Left renal cortex interstitium (tissue), 4 donors: ENCODE measurements around the gene ITGB3. TPM values are rescaled to one million over a fixed set of nuclear protein-coding genes. Genes with fewer than 3 reads are reported as not detected.
"Not testable (repeated sequence)": the region's sequence is repeated elsewhere in the genome, so short reads cannot be mapped to it uniquely, and the experiment has no call there.

Experiments used
- DNase-seq, 4 donors: peaks; one replicate each; pipeline ENCODE4 v3.0.0-alpha.2; 2013; ENCODE audit warnings: low read depth in 4 of 4, low spot score in 2 of 4, missing footprints in 1 of 4
- polyA plus RNA-seq, 4 donors: library from polyadenylated mRNA; unstranded; fragments of 120-200 nt; gene quantifications; one replicate each; pipeline ENCODE4 v1.2.1, GENCODE V29; 2013; ENCODE audit not compliant: insufficient read length in 4 of 4

The ITGB3 gene
- polyA plus RNA-seq, 4 donors, result 16.2 to 23.1 (median 17.7) TPM

GRCh38 chr17:47222047-47222446, 31.6 kb upstream of the ITGB3 start:
- DNase-seq, result no peak

DNA sequence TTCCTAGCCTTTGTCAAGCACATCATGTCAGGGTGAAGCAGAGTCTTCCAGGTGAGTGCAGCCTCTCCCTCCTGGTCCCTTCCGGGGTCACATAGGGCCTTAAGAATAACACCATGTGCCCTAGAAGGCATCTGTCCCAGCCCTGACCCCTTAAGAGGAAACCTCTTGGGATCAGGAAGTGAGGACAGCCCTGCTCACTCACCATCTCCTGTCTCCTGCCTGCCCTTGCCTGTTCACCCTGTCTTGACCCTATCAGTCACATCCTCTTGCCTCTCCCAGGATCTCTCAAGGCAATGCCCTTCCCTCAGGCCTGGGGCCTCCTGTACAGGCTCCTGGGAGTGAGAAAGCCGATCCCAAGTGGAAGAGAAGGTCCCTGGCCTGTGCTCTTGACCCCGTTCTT, 30.6 kb upstream of the ITGB3 start:
- no peak for DNase-seq

DNA sequence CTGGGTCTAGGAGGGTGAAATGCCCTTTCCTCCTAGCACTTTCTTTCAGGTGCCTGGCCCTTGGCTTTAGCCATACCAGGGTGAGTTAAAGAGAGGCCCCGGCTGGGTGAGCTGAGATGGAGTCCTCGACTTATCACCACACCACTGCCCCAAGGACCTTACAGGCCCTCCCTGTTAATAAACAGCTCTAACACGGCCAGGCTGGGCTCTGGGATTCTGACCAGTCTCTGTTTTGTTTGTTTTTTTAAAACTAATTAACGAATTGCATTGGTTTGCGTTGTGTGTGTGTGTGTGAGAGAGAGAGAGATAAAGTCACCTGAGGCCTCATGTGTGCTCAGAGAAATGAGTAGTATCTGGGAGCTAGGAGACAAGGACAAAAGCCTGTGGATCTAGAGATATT, 30.2 kb upstream of the ITGB3 start:
- DNase-seq, result no peak

DNA sequence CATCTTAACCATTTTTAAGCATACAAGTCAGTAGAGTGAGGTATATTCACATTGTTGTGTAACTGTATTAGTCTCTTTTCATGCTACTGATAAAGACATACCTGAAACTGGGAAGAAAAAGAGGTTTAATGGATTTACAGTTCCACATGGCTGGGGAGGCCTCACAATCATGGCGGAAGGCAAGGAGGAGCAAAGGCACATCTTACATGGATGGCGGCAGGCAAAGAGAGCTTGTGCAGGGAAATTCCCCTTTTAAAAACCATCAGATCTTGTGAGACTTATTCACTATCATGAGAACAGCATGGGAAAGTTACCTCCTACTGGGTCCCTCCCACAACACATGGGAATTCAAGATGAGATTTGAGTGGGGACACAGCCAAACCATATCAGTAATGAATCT, 29.6 kb upstream of the ITGB3 start:
- DNase-seq, result not testable (repeated sequence)

DNA sequence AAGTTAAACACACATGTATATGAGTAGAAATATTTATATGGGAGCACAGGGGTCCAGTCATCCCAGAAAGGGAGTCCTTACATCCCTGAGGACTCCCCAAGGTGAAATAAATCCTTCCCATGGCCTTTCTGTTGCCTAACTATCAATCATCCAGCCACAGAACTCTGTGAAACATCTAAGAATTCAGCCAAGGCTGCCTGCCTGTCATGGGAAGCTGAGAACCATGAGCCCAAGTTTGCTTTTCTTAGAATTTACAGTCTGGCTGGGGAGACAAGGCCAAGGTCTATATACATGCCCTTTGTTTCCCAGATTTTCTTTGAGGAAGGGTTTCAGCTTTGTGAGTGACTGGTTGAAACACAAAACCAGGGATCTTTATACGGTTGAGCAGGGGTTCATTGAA, 28.7 kb upstream of the ITGB3 start:
- no peak for DNase-seq

- DNase-seq, result no peak
Measured at GRCh38 chr17:47225436-47225858, 28.2 kb upstream of the ITGB3 start.

DNA sequence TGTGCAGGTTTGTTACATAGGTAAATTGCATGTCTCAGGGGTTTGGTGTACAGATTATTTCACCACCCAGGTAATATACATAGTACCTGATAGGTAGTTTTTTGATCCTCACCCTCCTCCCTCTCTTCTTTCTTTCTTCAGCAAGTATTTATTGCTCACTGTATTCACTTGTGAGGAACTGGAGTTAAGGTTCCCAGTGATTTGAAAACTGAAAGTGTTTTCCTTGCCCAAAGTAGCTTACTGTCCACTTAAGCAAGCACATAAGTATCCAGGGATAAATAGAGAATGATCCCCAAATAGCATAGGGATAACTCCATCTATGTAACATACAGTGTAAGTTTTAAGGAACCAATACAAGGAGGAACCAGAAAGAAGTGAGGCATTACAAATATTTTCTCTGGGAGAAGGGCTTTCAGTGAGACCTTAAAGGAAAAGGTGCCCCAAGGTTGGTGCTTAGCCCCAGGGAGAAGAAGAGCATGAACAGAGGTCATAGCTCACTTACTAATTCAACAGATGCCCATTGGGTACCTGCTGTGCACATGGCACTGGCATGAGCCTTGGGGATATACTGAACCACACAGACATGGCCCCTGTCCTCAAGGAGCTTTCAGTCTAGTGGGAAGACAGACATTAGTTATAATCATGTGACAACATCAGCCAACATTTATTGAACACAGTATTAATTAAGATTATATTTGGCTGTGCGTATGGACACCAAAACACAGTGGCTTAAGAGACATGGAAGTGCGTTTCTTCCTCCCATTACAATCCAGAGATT, 27.5 kb upstream of the ITGB3 start:
- DNase-seq, result no peak

GRCh38 chr17:47227862-47228261, 25.8 kb upstream of the ITGB3 start:
- DNase-seq, result no peak

DNA sequence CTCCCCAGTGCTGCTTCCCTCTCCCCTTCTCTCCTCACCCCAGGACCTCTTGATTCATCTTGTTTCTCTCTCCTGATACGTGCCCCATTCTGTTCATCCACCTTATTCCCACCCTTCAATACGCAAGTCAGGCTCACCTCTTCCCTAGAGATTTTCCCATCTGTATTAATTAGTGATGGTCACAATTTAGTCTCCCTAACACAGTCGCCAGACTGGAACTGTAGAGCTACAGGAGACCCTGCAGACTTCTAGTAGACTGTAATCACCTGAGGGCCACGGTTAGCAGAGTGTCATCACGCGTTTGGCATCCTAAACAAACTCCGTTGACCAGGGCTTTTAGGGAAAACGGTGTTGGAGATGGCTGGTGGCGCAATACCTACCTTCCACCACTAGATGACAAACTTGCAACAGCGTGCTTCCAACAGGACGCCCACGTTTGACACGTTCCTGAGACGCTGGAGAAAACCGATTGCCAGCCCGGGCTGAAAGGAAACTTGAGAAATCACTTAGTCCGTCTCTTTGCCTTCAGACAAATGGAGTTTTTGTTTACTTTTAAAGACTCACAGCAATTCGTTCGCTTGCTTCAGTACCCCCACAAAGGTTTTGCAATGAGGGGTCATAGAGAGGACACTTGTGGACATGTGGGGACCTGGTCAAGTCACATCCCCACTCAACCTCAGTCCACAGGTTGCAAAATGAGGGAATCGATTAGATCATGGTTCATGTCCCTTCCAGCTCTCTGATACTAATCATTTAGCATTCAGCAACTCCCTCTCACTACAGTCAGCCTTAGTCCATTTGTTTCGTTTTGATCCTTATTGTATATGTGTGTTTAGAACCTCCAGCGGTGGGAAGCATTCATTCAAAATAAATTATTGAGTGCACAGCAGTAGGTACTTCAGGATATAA, 23.8 kb upstream of the ITGB3 start:
- DNase-seq, result peak in 1 of 4 donors; percentile 78

DNA sequence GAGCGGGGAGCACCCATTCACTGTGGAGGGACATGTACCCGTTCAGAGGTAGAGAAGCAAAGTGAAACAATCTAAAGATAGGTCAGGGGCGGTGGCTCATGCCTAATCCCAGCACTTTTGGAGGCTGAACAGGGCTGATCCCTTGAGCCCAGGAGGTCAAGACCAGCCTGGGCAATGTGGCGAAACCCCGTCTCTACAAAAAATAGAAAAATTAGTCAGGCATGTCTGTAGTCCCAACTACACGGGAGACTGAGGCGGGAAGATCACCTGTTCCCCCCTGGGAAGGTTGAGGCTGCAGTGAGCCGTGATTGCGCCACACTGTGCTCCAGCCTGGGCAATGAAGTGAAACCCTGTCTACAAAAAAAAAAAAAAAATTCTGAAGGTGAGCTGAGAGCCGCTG, 22.8 kb upstream of the ITGB3 start:
- DNase-seq, result no peak

DNA sequence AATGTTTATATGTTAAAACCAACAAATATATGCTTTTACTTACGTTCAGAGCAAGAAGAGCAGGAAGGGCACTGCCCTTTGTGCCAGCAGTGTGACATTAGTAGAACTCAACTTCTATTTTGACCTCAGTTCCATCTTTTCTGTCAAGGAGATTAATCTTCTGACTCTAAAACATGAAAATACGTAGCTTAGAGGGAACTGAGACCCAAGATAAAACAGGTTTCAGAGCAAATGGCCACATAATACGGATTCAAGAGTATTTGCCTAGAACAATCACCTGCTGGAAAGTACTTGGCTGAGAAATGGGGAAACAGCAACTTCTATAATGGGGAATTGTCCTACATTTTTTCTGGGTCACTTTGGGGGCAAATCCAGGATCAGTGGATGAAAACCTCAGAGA, 22.3 kb upstream of the ITGB3 start:
- DNase-seq, result no peak

- no peak for DNase-seq
Measured at GRCh38 chr17:47231866-47232265, 21.8 kb upstream of the ITGB3 start.

DNA sequence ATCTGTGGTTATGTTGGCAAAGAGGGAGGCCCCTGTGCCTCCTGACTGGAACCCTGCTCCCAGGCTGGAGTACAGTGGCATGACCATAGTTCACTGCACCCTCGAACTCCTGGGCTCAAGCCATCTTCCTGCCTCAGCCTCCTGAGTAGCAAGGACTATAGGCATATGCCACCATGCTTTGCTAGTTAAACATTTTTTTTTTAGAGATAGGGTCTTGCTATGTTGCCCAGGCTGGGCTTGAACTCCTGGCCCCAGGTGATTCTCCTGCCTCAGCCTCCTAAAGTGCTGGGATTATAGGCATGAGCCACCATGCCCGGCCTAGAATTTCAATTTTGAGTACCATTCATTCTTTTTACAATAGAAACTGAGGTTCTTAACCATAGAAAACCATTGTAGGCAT, 21.2 kb upstream of the ITGB3 start:
- no peak for DNase-seq

DNA sequence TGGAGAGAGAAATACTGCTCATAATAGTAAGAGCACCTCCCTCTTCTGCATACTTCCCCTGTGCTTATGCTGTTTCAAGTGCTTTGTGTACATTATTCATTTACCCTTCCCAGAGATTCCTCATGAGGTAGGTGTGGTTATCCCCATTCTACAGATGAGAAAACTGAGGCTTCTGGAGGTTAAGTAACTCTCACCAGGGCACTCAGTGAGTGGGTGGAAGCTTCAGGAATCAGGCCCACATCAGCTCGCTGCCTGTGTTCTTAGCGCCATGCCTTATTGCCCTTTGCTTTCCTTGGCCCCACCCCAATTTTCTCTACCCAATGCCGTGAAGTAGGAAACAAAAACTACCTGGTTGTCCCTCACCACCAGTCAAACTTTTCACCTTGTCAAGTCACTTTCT, 18.1 kb upstream of the ITGB3 start:
- no peak for DNase-seq

GRCh38 chr17:47235923-47236322, 17.7 kb upstream of the ITGB3 start:
- no peak for DNase-seq

- no peak for DNase-seq
Measured at GRCh38 chr17:47237841-47238240, 15.8 kb upstream of the ITGB3 start.

GRCh38 chr17:47238321-47239010, 15.2 kb upstream of the ITGB3 start:
- DNase-seq, result no peak

DNA sequence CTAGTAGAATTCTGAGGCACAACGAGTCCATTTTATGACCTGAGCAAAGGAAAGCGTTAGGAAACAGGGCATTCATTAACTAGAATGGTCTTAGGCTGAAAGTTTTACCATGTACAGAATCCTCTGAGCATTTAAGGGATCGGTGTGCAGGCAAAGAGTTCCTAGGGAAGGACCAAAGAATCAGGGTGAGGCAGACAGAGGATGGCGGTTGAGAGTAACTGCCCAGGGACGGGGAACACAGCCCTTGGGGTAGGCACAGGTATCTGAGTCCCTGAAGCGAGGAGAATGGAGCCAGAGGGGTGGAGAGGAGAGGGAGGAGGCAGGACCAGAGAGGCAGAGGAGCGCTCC, 14.0 kb upstream of the ITGB3 start:
- no peak for DNase-seq

DNA sequence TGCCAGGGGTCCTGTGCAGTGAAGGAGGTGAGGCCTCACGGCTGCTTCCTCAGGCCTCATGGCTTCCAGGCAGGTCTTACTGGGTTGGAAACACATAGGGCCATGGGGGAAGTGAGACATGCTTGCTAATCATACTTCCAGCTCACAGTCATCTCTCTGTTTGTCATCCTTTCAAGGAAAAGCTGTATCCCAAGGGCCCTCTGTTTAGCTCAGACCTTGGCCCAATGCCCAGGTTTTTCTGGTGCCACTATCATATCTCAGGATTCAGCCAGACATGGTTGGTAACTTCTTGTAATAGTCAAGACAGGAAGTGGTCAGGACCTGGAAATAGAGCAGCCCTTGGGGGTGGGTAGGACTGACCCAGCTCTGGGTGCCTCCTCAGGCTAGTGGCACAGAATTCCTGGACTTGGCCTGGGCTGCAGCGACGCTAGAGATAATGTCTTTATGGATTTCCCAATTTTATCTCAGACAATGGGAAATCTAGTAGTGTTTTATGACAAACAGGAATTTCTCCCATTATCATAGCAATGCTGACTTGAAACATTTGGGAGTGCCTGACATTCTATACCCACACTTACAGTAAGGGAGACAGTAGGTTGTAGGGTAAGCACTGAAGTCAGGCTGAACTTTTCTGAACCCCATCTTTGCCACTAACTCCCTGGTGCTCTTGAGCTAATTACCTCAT, 13.5 kb upstream of the ITGB3 start:
- no peak for DNase-seq

- no peak for DNase-seq
Measured at GRCh38 chr17:47240806-47241205, 12.8 kb upstream of the ITGB3 start.

DNA sequence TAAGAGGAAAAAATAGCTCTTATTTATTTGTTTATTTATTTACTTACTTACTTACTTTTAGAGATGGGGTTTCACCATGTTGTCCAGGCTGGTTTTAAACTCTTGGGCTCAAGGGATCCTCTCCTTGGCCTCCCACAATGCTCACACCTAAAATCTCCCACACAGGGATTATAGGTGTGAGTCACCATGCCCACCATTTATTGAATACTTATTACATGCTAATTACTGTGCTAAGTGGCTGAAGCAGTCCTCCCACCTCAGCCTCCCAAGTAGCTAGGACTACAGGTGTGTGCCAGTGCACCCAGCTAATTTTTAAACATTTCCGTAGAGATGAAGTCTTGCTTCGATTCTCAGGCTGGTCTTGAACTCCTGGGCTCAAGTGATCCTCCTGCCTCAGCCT, 11.0 kb upstream of the ITGB3 start:
- DNase-seq, result no peak
